ENCODE results near the gene TBX1. TPM values are rescaled to one million over a fixed set of nuclear protein-coding genes. Genes with fewer than 3 reads are reported as not detected.

TBX1 gene
- total and polyA plus RNA-seq, 8 donors, result 4.4 to 12.2 (median 10.1) TPM

- ATAC-seq (no peak), DNase-seq (peak in 1 of 4 donors; percentile 67)
Measured at GRCh38 chr22:19763458-19764298, 3.1 kb downstream of the TBX1 start.

GRCh38 chr22:19764299-19764593, 3.7 kb downstream of the TBX1 start:
- Histone ChIP-seq H3K27me3 (peaks cover 85 to 95% of the 10 kb centered on the region in 2 donors), H3K4me3 (no peak overlapping the region), H3K4me1 (peaks cover 13 to 49% of the 10 kb centered on the region in 2 donors), H3K27ac (no peak overlapping the region), H3K36me3 (no peaks in the 10 kb centered on the region), H3K9me3 (no peaks in the 10 kb centered on the region)
- ATAC-seq (no peak), DNase-seq (peak in 1 of 4 donors; percentile 67)
- TF ChIP-seq CTCF (IDR thresholded peaks at IDR 0.05), result no peak
- intact Hi-C loops (cut with DNase I), result no loop called here

More at GRCh38 chr22:19763458-19764298, 3.1 kb downstream of the TBX1 start:
- Histone ChIP-seq H3K27ac (no peak overlapping the region), H3K9me3 (no peaks in the 10 kb centered on the region), H3K4me1 (peaks cover 13 to 53% of the 10 kb centered on the region in 2 donors), H3K36me3 (no peaks in the 10 kb centered on the region), H3K4me3 (no peak overlapping the region), H3K27me3 (peaks cover 86 to 95% of the 10 kb centered on the region in 2 donors)
- intact Hi-C loops (cut with DNase I), result no loop called here
- no peak for TF ChIP-seq CTCF (IDR thresholded peaks at IDR 0.05)

- peaks cover 13 to 43% of the 10 kb centered on the region in 2 donors for H3K4me1 ChIP-seq
- H3K27me3 ChIP-seq, result peaks cover 85 to 95% of the 10 kb centered on the region in 2 donors
- H3K36me3 ChIP-seq, result no peaks in the 10 kb centered on the region
- DNase-seq (peak in 1 of 4 donors; percentile 34), ATAC-seq (no peak)
- no peak for TF ChIP-seq CTCF (IDR thresholded peaks at IDR 0.05)
- no peaks in the 10 kb centered on the region for H3K9me3 ChIP-seq
- H3K27ac ChIP-seq, result no peak overlapping the region
- H3K4me3 ChIP-seq, result no peak overlapping the region
- intact Hi-C loops (cut with DNase I), result no loop called here
Measured at GRCh38 chr22:19764636-19765476, 4.3 kb downstream of the TBX1 start.

GRCh38 chr22:19765477-19766239, 5.1 kb downstream of the TBX1 start:
- no peak for TF ChIP-seq CTCF (IDR thresholded peaks at IDR 0.05)
- H3K4me1 ChIP-seq, result peaks cover 13 to 38% of the 10 kb centered on the region in 2 donors
- ATAC-seq, result peak; percentile 20
- no peak overlapping the region for H3K27ac ChIP-seq
- intact Hi-C loops (cut with DNase I), result no loop called here
- H3K27me3 ChIP-seq, result peaks cover 85 to 98% of the 10 kb centered on the region in 2 donors
- no peaks in the 10 kb centered on the region for H3K9me3 ChIP-seq
- H3K4me3 ChIP-seq, result peak overlapping the region in 1 of 2 donors; percentile 32
- peak in 1 of 4 donors; percentile 78 for DNase-seq
- H3K36me3 ChIP-seq, result no peaks in the 10 kb centered on the region

Data from left lung (tissue), 10 donors.